Measurements from ENCODE around the gene PPP2R3A.

PPP2R3A gene

DNA sequence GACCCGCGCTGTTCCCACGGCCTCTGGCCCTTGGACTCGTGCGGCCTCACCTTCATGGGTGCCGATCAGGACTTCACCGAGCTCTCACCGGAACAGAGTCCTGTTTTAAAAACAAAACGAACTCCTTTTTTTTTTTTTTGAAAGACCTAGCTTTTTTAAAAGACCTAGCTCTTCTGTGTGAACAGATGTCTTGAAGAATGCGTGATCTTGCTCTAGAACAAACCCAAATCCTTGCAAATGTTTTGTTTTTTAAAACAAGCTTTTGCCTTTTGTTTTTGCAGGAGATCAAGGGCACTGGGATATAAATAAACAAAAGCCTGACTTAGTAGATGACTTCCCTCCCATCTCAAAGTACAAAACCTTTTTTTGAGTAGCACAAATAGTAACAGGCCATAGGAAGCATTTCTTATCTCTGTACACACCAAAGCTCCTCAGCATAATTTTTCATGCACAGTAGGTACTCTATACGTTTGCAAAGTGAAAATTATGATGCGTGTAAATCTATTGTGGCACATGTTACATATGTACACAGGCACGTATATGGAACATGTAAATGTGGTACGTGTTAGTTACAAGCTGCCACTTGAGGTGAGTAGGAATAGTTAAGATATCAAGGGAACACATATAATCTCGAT, 231.7 kb downstream of the PPP2R3A start:
- no peak for DNase-seq
